ENCODE measurements around the gene KREMEN1. TPM values are rescaled to one million over a fixed set of nuclear protein-coding genes. Genes with fewer than 3 reads are reported as not detected.

The KREMEN1 gene
- total and polyA plus RNA-seq, 2 of the 4 experiments (the other 2 are of a cell fraction): 2.9 to 4.6 TPM

DNA sequence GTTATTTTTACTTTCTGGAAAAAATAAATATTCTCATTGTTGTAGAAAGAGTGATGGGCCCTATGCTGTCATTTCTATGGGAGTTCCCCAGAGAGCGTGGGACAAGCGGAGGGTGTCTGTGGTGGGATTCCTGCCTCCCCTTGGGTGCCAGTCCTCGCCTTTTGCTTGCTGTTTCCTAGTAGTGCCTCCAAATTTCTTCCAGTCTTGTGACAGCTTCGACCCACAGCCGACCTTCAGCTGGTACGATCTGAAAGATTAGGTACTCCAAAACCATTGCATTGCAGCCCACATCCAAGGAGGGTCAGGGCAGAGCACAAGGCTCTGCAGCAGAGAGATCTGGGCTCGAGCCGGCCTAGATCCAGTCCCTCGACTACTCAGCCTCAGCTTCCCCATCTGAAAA, 73.9 kb downstream of the KREMEN1 start:
- no peak overlapping the region for H2BK15ac ChIP-seq (ENCODE audit: low read depth, low read length)
- H4K20me1 ChIP-seq (ENCODE audit: insufficient read depth, low read length): no peaks in the 10 kb centered on the region
- no peak overlapping the region for H3K56ac ChIP-seq (ENCODE audit: extremely low read depth, insufficient read depth, low read length)
- H2BK5ac ChIP-seq (ENCODE audit: low read depth, low read length, poor library complexity, severe bottlenecking): no peak overlapping the region
- ChIA-PET POLR2A (ENCODE audit: unreplicated experiment) (no interaction called here), CTCF (no interaction called here)
- no peak overlapping the region for H2AK9ac ChIP-seq (replicated peaks; ENCODE audit: low read depth, low read length, poor library complexity)
- WGBS, 2 experiments (ENCODE audit: extremely low coverage in 2 of 2, insufficient read length in 1 of 2): 74% methylated on average over 3 of the region's 9 CpGs; no CpG with 5 or more reads in 1 of the 2 experiments
- H2BK120ac ChIP-seq (ENCODE audit: low read depth, low read length): no peak overlapping the region
- H3K9me1 ChIP-seq (ENCODE audit: insufficient read depth, low read length): no peaks in the 10 kb centered on the region
- no peak overlapping the region for H4K91ac ChIP-seq (ENCODE audit: insufficient read depth, low read depth, low read length)
- no peak overlapping the region for H3K27ac ChIP-seq (ENCODE audit: insufficient read depth, low read length)
- H4K5ac ChIP-seq (ENCODE audit: low read depth, low read length): no peak overlapping the region
- no peak overlapping the region for H3K18ac ChIP-seq (ENCODE audit: low read depth, low read length)
- H3K4me1 ChIP-seq (ENCODE audit: control insufficient read depth, insufficient read depth, low read length): no peaks in the 10 kb centered on the region
- no peak overlapping the region for H3K4me3 ChIP-seq (ENCODE audit: insufficient read depth, low read depth, low read length)
- no peak for TF ChIP-seq BHLHE40 (IDR thresholded peaks at IDR 0.05; ENCODE audit: low read depth, low read length)
- TF ChIP-seq MAFK (IDR thresholded peaks at IDR 0.05; ENCODE audit: low read depth, low read length): no peak
- no peak for TF ChIP-seq SMC3 (IDR thresholded peaks at IDR 0.05; ENCODE audit: low read depth, low read length)
- TF ChIP-seq, protein P1, sequence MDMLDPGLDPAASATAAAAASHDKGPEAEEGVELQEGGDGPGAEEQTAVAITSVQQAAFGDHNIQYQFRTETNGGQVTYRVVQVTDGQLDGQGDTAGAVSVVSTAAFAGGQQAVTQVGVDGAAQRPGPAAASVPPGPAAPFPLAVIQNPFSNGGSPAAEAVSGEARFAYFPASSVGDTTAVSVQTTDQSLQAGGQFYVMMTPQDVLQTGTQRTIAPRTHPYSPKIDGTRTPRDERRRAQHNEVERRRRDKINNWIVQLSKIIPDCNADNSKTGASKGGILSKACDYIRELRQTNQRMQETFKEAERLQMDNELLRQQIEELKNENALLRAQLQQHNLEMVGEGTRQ (IDR thresholded peaks at IDR 0.05; ENCODE audit: low read depth, low read length): no peak
- TF ChIP-seq RAD21 (IDR thresholded peaks at IDR 0.05; ENCODE audit: low read length): no peak
- no peak for TF ChIP-seq CTCF (conservative IDR thresholded peaks at IDR 0.05; ENCODE audit: low read depth, low read length)
- no peak for TF ChIP-seq NFE2L2 (IDR thresholded peaks at IDR 0.05; ENCODE audit: low read depth, low read length)
- TF ChIP-seq MXI1 (IDR thresholded peaks at IDR 0.05; ENCODE audit: borderline replicate concordance, low read depth, low read length): no peak
- no peak for TF ChIP-seq CEBPB (IDR thresholded peaks at IDR 0.05; ENCODE audit: low read depth, low read length)
- TF ChIP-seq RCOR1 (IDR thresholded peaks at IDR 0.05; ENCODE audit: insufficient replicate concordance, low read length): no peak
- no peak for TF ChIP-seq MAZ (IDR thresholded peaks at IDR 0.05; ENCODE audit: borderline replicate concordance, low read depth, low read length)
- no peak for TF ChIP-seq RFX5 (IDR thresholded peaks at IDR 0.05; ENCODE audit: low read depth, low read length)
- TF ChIP-seq POLR2A (IDR thresholded peaks at IDR 0.05; ENCODE audit: low read depth, low read length): no peak
- no peak for TF ChIP-seq FOS (IDR thresholded peaks at IDR 0.05; ENCODE audit: low read depth, low read length)
- no peak for TF ChIP-seq CHD1 (IDR thresholded peaks at IDR 0.05; ENCODE audit: low read depth, low read length)
- TF ChIP-seq, protein P2, sequence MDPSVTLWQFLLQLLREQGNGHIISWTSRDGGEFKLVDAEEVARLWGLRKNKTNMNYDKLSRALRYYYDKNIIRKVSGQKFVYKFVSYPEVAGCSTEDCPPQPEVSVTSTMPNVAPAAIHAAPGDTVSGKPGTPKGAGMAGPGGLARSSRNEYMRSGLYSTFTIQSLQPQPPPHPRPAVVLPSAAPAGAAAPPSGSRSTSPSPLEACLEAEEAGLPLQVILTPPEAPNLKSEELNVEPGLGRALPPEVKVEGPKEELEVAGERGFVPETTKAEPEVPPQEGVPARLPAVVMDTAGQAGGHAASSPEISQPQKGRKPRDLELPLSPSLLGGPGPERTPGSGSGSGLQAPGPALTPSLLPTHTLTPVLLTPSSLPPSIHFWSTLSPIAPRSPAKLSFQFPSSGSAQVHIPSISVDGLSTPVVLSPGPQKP (IDR thresholded peaks at IDR 0.05; ENCODE audit: borderline replicate concordance, low read depth, low read length): no peak
- no peak overlapping the region for H3K14ac ChIP-seq (replicated peaks; ENCODE audit: low read depth, low read length)
- DNase-seq (no peak), ATAC-seq (ENCODE audit: low read depth) (no peak)
- BruUV-seq (replicated peaks): no TSS peak
- H4K8ac ChIP-seq (ENCODE audit: low read depth in 2 of 2, low read length in 2 of 2): no peak overlapping the region
- in situ Hi-C loops (cut with MboI; ENCODE audit: low sequenced_read_pairs) (no loop called here), intact Hi-C loops (cut with micrococcal nuclease) (no loop called here), dilution Hi-C loops (cut with HindIII; ENCODE audit: low sequenced_read_pairs, unreplicated experiment) (no loop called here)
- H2BK20ac ChIP-seq (ENCODE audit: low read depth, low read length): no peak overlapping the region
- H3K4me2 ChIP-seq (ENCODE audit: low read depth, low read length): no peak overlapping the region
- H3K79me1 ChIP-seq (ENCODE audit: low read depth in 1 of 2, low read length in 2 of 2): no peaks in the 10 kb centered on the region
- no peaks in the 10 kb centered on the region for H3K27me3 ChIP-seq (ENCODE audit: control insufficient read depth, insufficient read depth, low read length)
- no peak overlapping the region for H3K9ac ChIP-seq (ENCODE audit: low read depth, low read length)
- no peak overlapping the region for H3K4ac ChIP-seq (ENCODE audit: low read depth, low read length)
- no peak overlapping the region for H2AK5ac ChIP-seq (ENCODE audit: low read depth, low read length)
- no peak overlapping the region for H3K23ac ChIP-seq (ENCODE audit: low read depth, low read length)
- H3K36me3 ChIP-seq (ENCODE audit: control insufficient read depth, insufficient read depth, low read length): peaks cover 6% of the 10 kb centered on the region; the same call in 1 of the 2 replicates
- H2AFZ ChIP-seq (replicated peaks; ENCODE audit: low read length, poor library complexity): no peak overlapping the region
- H3K9me3 ChIP-seq (ENCODE audit: control insufficient read depth, insufficient read depth, low read length): no peaks in the 10 kb centered on the region
